H9 (cell line): ENCODE results near the gene HSP90AA1. TPM values are rescaled to one million over a fixed set of nuclear protein-coding genes. Genes with fewer than 3 reads are reported as not detected.

Source experiments
- DNase-seq: peaks from one replicate; pipeline ENCODE4 v3.0.0-alpha.2; 2017
- H2AFZ ChIP-seq: one replicate; pipeline ENCODE4 v1.6.1; 2013; ENCODE audit warnings: mild to moderate bottlenecking, low read length, control low read depth, moderate library complexity
- H2AK5ac ChIP-seq: 2 replicates; pipeline ENCODE4 v1.6.1; 2013; ENCODE audit warnings: low read length, control low read depth, mixed read lengths; ENCODE audit not compliant: insufficient read length
- H2BK120ac ChIP-seq: one replicate; pipeline ENCODE4 v1.6.1; 2013; ENCODE audit warnings: low read depth, mild to moderate bottlenecking, low read length, control low read depth, inconsistent platforms; ENCODE audit not compliant: poor library complexity, severe bottlenecking
- H2BK12ac ChIP-seq: 2 replicates; pipeline ENCODE4 v1.6.1; 2013; ENCODE audit warnings: low read length, control low read depth, mixed read lengths, low read depth; ENCODE audit not compliant: insufficient read length
- H2BK15ac ChIP-seq: 2 replicates; pipeline ENCODE4 v1.6.1; 2013; ENCODE audit warnings: low read depth, low read length, control low read depth
- H2BK20ac ChIP-seq: one replicate; pipeline ENCODE4 v1.6.1; 2013; ENCODE audit warnings: low read depth, mild to moderate bottlenecking, low read length, control low read depth, inconsistent platforms; ENCODE audit not compliant: poor library complexity, severe bottlenecking
- H2BK5ac ChIP-seq: 2 replicates; pipeline ENCODE4 v1.6.1; 2013; ENCODE audit warnings: low read length, control low read depth, mixed read lengths; ENCODE audit not compliant: insufficient read length
- H3K14ac ChIP-seq: 2 replicates; pipeline ENCODE4 v1.6.1; 2013; ENCODE audit warnings: low read length, control low read depth; ENCODE audit not compliant: insufficient read depth
- H3K18ac ChIP-seq: 2 replicates; pipeline ENCODE4 v1.6.1; 2013; ENCODE audit warnings: low read depth, mild to moderate bottlenecking, mixed read lengths, low read length, control low read depth; ENCODE audit not compliant: insufficient read length
- H3K23ac ChIP-seq: 2 replicates; pipeline ENCODE4 v1.6.1; 2013; ENCODE audit warnings: low read length, control low read depth, mixed read lengths, low read depth; ENCODE audit not compliant: insufficient read length
- H3K23me2 ChIP-seq: 2 replicates; pipeline ENCODE4 v1.6.1; 2013; ENCODE audit warnings: low read depth, mild to moderate bottlenecking, mixed read lengths, low read length, control low read depth; ENCODE audit not compliant: insufficient read length, poor library complexity, severe bottlenecking
- H3K27ac ChIP-seq: 2 replicates; pipeline ENCODE4 v1.5.1; 2013; ENCODE audit warnings: low read length, control low read depth, mixed read lengths, low read depth; ENCODE audit not compliant: insufficient read length
- H3K27me3 ChIP-seq: 2 replicates; pipeline ENCODE4 v1.6.1; 2013; ENCODE audit warnings: low read length, control low read depth, inconsistent platforms; ENCODE audit not compliant: insufficient read depth
- H3K4ac ChIP-seq: 2 replicates; pipeline ENCODE4 v1.6.1; 2013; ENCODE audit warnings: low read depth, mild to moderate bottlenecking, control low read depth, inconsistent platforms, low read length, moderate library complexity
- H3K4me1 ChIP-seq: 2 replicates; pipeline ENCODE4 v1.6.1; 2013; ENCODE audit warnings: low read length, control low read depth, inconsistent platforms; ENCODE audit not compliant: insufficient read depth
- H3K4me2 ChIP-seq: 2 replicates; pipeline ENCODE4 v1.6.1; 2013; ENCODE audit warnings: low read length, control low read depth, mixed read lengths; ENCODE audit not compliant: insufficient read length, insufficient read depth
- H3K56ac ChIP-seq: 2 replicates; pipeline ENCODE4 v1.6.1; 2013; ENCODE audit warnings: low read depth, mild to moderate bottlenecking, mixed read lengths, low read length, control low read depth; ENCODE audit not compliant: insufficient read length
- H3K79me1 ChIP-seq: 2 replicates; pipeline ENCODE4 v1.6.1; 2013; ENCODE audit warnings: low read depth, mild to moderate bottlenecking, moderate library complexity, low read length, control low read depth, inconsistent platforms; ENCODE audit not compliant: insufficient read depth, poor library complexity, severe bottlenecking
- H3K79me2 ChIP-seq: 2 replicates; pipeline ENCODE4 v1.6.1; 2013; ENCODE audit warnings: low read length, control low read depth, inconsistent platforms; ENCODE audit not compliant: insufficient read depth
- H3K9ac ChIP-seq: 2 replicates; pipeline ENCODE4 v1.6.1; 2013; ENCODE audit warnings: low read length, control low read depth, mixed read lengths; ENCODE audit not compliant: insufficient read length; ENCODE audit errors: extremely low read depth
- H3K9me3 ChIP-seq: one replicate; pipeline ENCODE4 v1.6.1; 2013; ENCODE audit warnings: low read depth, low read length, inconsistent platforms; ENCODE audit not compliant: control insufficient read depth
- H3T11ph ChIP-seq: one replicate; pipeline ENCODE4 v1.6.1; 2013; ENCODE audit warnings: mild to moderate bottlenecking, low read length, control low read depth, inconsistent platforms
- H4K20me1 ChIP-seq: one replicate; pipeline ENCODE4 v1.6.1; 2013; ENCODE audit not compliant: control insufficient read depth, insufficient read length, insufficient read depth
- H4K5ac ChIP-seq: 2 replicates; pipeline ENCODE4 v1.6.1; 2013; ENCODE audit warnings: low read depth, mild to moderate bottlenecking, mixed read lengths, low read length, control low read depth; ENCODE audit not compliant: insufficient read length
- H4K8ac ChIP-seq: replicated peaks from 2 replicates; pipeline ENCODE4 v1.6.1; 2013; ENCODE audit warnings: low read length, control low read depth, mixed read lengths, low read depth; ENCODE audit not compliant: insufficient read length
- H4K91ac ChIP-seq: 2 replicates; pipeline ENCODE4 v1.6.1; 2013; ENCODE audit warnings: low read depth, mild to moderate bottlenecking, moderate library complexity, mixed read lengths, low read length, control low read depth; ENCODE audit not compliant: insufficient read length
- H3K27ac Mint-ChIP-seq, 3 experiments: 2 replicates in 2 of 3; 3 replicates in 1 of 3; pipeline ENCODE4 v1.8.0; 2020 to 2021; ENCODE audit warnings: mixed read lengths in 3 of 3, mild to moderate bottlenecking in 1 of 3, moderate library complexity in 1 of 3
- H3K27me3 Mint-ChIP-seq: 2 replicates; pipeline ENCODE4 v1.8.0; 2021; ENCODE audit warnings: low read depth, mild to moderate bottlenecking, moderate library complexity, mixed read lengths
- H3K36me3 Mint-ChIP-seq, 3 experiments: 2 replicates in 2 of 3; 3 replicates in 1 of 3; pipeline ENCODE4 v1.8.0; 2020 to 2021; ENCODE audit warnings: low read depth in 3 of 3, mixed read lengths in 3 of 3; ENCODE audit not compliant: insufficient read depth in 1 of 3
- H3K4me1 Mint-ChIP-seq, 2 experiments: 2 replicates each; pipeline ENCODE4 v1.8.0; 2020; ENCODE audit warnings: mixed read lengths in 2 of 2
- H3K4me3 Mint-ChIP-seq, 2 experiments: 2 replicates in 1 of 2; 3 replicates in 1 of 2; pipeline ENCODE4 v1.8.0; 2020 to 2021; ENCODE audit warnings: mild to moderate bottlenecking in 2 of 2, mixed read lengths in 2 of 2, moderate library complexity in 1 of 2
- H3K9me3 Mint-ChIP-seq, 2 experiments: 2 replicates in 1 of 2; 3 replicates in 1 of 2; pipeline ENCODE4 v1.8.0; 2020; ENCODE audit warnings: mild to moderate bottlenecking in 2 of 2, mixed read lengths in 2 of 2, moderate library complexity in 1 of 2
- WGBS: extraction: QIAGEN DNeasy Blood & Tissue Kit; methylation state at CpG from one replicate; pipeline ENCODE4 v1.1.7; 2013; ENCODE audit warnings: missing lambda C conversion rate, low lambda C conversion rate, mixed read lengths; ENCODE audit not compliant: insufficient read length; ENCODE audit errors: extremely low coverage; 5-methylcytosine and 5-hydroxymethylcytosine counted together
- total RNA-seq: library from RNA; stranded (reverse); gene quantifications from 2 replicates; pipeline ENCODE4 v1.2.1, GENCODE V29; 2021
- TF ChIP-seq, protein P1 (sequence below): fragments of 200-600 bp; sonication (generic); conservative IDR thresholded peaks from 3 replicates; pipeline ENCODE4 v1.8.0; 2021; ENCODE audit warnings: antibody characterized with exemption, mild to moderate bottlenecking

Gene HSP90AA1
- total RNA-seq, 1 experiment from 2014 or later = 953 TPM

DNA sequence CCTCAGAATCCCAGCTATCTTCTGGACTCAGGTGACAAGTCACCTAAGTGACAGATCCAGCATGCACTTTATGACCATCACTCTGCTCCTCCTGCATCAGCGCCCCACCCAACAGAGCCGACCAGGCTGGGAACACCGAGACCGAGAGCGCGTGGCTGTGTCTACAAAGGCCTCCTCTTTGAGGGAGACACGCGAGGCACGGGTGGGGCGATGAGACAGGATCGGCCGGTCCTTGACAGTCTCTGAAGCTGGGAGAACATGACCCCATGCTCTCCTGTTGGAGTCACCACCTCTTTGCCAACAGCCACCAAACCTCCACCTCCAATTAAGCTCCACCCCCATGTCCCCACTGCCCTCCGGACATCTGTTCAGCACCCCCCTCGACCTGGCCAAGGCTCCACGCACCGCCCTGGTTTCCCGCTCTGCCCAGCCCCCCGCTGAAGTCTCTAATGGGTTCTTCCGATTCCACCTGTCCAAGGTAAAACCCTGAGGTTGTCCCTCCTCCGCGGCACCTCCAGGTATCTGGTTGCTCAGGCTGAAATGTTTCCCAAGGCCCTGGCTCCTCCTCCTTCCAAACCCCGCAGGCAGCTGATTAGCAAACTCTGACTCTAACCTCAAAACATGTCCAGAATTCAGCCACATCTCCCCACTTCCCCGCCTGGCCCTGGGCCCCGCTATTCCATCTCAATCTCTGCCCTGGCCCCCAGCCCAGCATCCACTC is 31.5 kb downstream of the HSP90AA1 start:
- Histone ChIP-seq H2BK12ac (no peak overlapping the region), H2BK120ac (no peak overlapping the region), H3K23me2 (no peaks in the 10 kb centered on the region), H3K9ac (no peak overlapping the region), H4K20me1 (peaks cover 4% of the 10 kb centered on the region), H2AFZ (no peak overlapping the region), H2BK5ac (no peak overlapping the region), H4K8ac (no peak overlapping the region), H3K4me2 (no peak overlapping the region), H3K79me1 (no peaks in the 10 kb centered on the region), H3K79me2 (no peaks in the 10 kb centered on the region), H3K18ac (no peak overlapping the region), H4K5ac (no peak overlapping the region), H2AK5ac (no peak overlapping the region), H4K91ac (no peak overlapping the region), H2BK20ac (no peak overlapping the region), H3K9me3 (no peaks in the 10 kb centered on the region), H3K23ac (no peak overlapping the region), H3K4ac (no peak overlapping the region), H3K4me1 (peaks cover 5% of the 10 kb centered on the region; the same call in 1 of the 2 replicates), H3K14ac (no peak overlapping the region), H3K27me3 (no peaks in the 10 kb centered on the region), H2BK15ac (no peak overlapping the region), H3K56ac (no peak overlapping the region), H3T11ph (no peak overlapping the region), H3K27ac (no peak overlapping the region)
- TF ChIP-seq, protein P1, sequence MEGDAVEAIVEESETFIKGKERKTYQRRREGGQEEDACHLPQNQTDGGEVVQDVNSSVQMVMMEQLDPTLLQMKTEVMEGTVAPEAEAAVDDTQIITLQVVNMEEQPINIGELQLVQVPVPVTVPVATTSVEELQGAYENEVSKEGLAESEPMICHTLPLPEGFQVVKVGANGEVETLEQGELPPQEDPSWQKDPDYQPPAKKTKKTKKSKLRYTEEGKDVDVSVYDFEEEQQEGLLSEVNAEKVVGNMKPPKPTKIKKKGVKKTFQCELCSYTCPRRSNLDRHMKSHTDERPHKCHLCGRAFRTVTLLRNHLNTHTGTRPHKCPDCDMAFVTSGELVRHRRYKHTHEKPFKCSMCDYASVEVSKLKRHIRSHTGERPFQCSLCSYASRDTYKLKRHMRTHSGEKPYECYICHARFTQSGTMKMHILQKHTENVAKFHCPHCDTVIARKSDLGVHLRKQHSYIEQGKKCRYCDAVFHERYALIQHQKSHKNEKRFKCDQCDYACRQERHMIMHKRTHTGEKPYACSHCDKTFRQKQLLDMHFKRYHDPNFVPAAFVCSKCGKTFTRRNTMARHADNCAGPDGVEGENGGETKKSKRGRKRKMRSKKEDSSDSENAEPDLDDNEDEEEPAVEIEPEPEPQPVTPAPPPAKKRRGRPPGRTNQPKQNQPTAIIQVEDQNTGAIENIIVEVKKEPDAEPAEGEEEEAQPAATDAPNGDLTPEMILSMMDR = no peak
- no CpG with 5 or more reads among the region's 24 CpGs for WGBS
- Mint-ChIP-seq H3K27ac (peak overlapping the region; percentile 56 to 96 (median 80); a peak in 4 of 7 replicates), H3K4me3 (no peak overlapping the region; a peak in 1 of 5 replicates), H3K9me3 (no peaks in the 10 kb centered on the region; a peak in 1 of 5 replicates), H3K4me1 (peaks cover 34 to 39% of the 10 kb centered on the region in 2 experiments), H3K36me3 (peaks cover 10 to 39% (median 23%) of the 10 kb centered on the region in 3 experiments), H3K27me3 (no peaks in the 10 kb centered on the region)
- peak; percentile 75 for DNase-seq
